NCI-H2227 treated with DMSO at 0.1 percent for 48 hours (cell line): ENCODE measurements around the gene DFFB.
"Not testable (repeated sequence)": the region's sequence is repeated elsewhere in the genome, so short reads cannot be mapped to it uniquely, and the experiment has no call there.

ENCODE experiments used
- DNase-seq: peaks from one replicate; lab custom pipeline; 2025; lab: John Stamatoyannopoulos, UW

DFFB gene, protein sequence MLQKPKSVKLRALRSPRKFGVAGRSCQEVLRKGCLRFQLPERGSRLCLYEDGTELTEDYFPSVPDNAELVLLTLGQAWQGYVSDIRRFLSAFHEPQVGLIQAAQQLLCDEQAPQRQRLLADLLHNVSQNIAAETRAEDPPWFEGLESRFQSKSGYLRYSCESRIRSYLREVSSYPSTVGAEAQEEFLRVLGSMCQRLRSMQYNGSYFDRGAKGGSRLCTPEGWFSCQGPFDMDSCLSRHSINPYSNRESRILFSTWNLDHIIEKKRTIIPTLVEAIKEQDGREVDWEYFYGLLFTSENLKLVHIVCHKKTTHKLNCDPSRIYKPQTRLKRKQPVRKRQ

DNA sequence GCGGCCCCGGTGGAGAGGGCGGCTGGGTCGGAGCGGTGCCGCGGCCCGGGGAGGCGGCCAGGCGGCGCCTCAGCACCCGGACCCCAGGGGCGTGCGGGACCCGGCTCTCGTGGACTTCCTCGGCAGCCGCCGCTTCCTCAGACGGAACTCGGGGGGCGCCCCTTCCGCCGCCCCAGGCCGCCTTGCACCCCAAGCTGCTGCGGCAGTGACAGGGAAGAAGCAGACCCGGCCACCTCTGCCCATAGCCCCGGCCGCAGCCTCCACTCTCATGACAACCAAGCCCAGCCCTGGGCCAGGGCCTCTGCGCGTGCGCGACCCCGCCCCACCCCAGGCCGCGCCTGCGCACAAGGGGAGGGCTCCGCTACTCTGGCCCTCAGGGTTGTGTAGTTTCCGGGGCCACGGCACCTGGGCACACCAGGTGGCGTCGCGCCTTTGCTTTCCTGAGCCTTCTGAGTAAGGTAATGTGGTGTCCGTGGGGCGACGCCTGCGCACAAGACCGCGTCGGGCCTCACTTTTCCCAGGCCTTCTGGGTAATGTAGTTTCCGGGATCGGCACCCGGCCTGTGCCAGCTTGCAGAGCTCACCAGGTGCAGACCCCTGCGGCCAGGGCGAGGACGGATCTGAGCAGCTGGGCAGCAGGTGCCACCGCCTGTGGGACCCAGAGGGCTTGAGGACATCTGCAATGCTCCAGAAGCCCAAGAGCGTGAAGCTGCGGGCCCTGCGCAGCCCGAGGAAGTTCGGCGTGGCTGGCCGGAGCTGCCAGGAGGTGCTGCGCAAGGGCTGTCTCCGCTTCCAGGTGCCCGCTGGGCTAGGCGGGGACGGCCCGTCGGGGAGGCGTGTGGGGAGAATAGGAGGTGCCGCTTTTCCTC is at the start of gene DFFB, which contains the start of gene CEP104:
Gene DFFB, plus strand, starts transcription at position 554 of the 868 bp plus-strand sequence. Its CDS starts 128 bp downstream, at position 682.
Gene CEP104, minus strand, starts transcription at position 289 of the 868 bp plus-strand sequence. CDS start 4,804 bp downstream, outside the sequence.
- peak; percentile 97 for DNase-seq

DNA sequence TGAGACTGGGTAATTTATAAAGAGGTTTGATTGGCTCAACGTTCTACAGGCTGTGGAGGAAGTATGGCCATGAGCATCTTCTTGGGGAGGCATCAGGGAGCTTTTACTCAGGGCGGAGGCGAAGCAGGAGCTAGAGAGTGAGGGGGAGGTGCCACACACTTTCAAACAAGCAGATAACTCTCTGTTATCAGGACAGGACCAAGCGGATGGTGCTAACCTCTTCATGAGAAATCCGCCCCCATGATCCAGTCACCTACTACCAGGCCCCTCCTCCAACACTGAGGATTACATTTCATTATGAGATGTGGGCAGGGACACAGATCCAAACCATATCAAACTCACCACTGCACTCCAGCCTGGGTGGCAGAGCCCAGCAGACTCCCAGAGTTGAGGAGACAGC is 49.5 kb upstream of the DFFB start:
- no peak for DNase-seq

DNA sequence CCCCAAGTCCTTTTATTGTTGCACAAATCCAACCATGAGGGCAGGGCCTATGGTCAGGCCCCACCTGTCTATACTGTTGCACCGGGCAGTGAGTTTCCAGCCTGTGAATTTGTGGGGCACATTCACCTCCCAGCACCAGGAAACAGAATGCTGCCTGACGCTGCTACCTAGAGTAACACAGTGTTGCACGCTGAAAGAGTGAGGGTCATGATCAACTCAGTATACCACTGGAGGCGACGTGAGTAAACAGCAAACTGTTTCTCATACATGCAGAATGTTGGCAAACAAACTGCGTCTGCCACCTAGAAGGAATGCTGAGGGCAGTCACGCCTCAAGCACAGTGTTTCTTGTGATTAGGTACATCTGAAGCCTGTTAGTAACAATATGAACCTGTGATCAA is 47.6 kb upstream of the DFFB start:
- DNase-seq = no peak

DNA sequence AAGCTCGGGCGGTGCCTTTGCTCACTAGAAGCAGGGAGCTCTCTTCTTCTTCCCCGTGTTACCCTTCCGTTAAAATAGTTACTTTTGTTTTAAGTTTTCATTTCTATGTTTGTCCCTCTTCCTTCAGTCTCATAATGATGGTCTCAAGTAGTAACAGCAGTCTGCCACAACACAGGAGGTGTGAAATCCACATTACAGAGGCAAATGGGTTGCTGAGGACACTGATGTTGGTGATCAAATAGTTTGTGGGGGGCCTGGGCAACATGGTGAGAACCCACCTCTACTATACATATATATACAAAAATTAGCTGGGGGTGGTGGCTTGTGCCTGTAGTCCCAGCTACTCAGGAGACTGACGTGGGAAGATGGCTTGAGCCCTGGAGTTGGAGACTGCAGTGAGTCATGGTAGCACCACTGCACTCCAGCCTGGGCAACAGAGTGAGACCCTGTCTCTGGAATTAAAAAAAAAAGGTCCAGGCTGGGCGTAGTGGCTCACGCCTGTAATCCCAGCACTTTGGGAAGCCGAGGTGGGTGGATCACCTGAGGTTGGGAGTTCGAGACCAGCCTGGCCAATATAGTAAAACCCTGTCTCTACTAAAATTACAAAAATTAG is 47.0 kb upstream of the DFFB start:
- DNase-seq = not testable (repeated sequence)

DNA sequence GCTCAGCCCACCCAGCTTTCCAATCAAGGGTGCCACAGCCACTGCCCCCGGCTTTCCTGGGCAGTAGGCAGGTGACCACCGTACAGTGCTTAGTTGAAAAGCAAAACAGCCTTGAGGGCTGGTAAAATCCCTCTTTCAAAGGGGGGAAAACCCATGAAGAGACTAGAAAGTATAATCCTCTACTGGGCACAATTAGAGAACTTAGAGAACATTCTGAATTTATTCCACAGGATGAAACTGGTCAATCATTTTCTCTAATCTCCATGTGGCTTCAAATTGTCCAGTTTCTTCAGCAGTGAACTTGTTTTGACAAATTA is 45.7 kb upstream of the DFFB start:
- no peak for DNase-seq

DNA sequence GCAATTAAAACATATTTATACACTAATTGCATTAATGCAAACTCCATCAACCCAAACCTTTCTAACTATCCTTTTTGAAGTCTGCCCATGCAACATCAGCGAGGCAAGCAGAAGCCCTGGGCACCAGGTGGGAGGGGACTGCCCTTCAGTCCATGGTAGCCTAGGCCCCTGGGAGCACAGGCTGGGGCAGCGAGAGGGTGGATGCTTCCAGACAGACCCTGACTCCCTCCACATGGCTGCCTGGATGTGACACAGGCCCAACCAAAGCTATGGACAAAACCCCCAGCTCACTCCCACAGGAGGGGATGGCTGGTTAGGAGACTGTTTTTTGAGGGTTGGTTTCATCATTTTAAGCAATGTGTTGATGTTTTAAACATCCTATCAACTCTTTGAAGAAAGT is 43.2 kb upstream of the DFFB start:
- DNase-seq = no peak

DNA sequence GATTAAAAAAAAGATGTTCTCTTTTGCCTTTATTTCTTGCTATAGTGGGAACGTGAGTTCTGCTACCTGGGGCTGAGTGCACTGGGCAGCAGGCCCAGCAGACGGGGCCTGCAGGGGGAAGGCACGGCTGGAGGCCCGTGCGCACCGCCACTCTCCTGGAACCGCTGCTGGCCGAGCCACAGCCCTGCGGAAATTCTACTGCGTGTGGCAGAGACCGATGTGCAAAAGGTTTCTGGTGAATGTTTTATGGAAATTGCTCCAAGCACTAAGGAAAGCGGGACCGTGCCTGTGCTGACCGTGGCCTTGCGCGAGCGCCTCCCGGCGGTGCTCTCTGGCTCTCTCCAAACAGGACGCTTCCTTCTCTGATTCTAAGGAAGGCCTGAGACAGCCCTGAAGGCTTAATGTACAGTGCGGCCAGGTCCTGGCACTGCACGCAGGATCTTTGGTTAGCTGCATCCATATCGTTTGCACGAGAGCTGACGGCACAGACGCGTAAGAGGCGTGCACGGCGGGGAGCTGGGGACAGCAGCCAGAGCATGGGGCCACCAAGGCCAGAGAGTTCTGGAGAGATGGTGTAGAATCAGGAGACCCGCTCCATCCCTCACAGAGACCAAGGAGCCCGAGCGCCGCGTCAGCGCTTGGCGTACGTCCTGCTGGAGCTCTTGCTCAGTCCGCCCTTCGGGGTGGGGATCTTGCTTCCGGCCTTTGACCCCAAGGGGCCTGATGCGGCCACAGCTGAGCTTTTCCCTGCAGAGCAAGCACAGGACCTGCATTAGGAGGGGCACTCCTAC is 42.3 kb upstream of the DFFB start:
- DNase-seq = no peak

DNA sequence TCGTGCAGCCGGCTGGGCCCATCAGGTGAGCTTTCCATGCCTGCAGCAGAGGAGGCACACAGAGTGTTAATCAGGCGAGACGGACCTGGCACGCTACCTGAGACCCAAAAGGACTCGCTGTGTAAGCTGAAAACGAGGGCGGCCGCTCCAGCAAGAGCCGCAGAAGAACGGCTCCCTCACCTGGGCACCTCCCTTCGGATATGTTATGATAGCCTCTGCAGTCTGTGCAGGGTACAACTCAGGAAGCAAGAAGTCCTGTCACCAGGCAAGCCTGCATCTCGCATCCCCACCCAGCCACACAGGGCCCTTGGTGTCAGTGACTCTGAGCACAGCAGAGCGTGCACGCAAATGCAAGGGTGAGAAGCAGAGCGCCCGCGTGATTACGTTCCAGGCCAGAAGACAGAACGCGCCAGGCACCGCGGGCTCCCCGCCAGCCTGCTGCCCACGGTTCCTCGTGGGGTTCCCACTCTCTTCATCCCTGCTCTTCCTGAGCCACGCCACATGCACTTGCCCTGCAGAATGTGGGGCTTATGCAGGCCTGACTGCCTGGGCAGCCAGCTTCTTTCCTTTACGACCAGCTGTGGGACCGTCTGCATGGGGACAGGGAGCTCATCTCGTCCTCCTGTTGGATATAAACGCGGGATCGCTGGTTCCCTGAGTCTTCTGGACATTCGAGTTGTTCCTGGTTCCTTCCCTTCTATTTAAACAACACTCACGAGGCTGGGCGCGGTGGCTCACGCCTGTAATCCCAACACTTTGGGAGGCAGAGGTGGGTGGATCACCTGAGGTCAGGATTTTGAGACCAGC is 40.7 kb upstream of the DFFB start:
- DNase-seq = no peak

DNA sequence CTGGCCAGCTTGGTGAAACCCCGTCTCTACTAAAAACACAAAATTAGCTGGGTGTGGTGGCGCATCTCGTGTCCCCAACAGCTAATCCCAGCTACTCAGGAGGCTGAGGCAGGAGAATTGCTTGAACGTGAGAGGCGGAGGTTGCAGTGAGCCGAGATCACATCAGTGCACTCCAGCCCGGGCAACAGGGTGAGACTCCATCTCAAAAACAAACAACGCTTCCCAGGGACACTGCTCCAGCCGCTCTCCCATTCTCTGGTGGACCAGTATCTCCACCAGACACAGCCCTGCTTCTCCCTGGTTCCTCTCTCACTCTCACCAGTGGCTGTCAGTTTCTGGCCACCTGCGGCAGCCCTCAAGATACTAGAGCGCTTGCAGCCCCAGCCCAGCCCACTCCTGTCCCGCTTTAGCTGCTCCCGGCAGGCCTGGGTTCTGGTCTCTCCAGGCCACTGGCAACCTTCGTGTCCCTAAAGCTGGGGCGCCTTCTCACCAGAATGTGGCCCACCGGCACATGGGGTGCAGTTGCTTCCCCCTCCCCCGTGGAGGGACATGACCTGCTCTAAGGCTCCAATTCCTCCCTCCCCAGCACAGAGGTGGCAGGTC is 40.0 kb upstream of the DFFB start:
- DNase-seq = no peak

DNA sequence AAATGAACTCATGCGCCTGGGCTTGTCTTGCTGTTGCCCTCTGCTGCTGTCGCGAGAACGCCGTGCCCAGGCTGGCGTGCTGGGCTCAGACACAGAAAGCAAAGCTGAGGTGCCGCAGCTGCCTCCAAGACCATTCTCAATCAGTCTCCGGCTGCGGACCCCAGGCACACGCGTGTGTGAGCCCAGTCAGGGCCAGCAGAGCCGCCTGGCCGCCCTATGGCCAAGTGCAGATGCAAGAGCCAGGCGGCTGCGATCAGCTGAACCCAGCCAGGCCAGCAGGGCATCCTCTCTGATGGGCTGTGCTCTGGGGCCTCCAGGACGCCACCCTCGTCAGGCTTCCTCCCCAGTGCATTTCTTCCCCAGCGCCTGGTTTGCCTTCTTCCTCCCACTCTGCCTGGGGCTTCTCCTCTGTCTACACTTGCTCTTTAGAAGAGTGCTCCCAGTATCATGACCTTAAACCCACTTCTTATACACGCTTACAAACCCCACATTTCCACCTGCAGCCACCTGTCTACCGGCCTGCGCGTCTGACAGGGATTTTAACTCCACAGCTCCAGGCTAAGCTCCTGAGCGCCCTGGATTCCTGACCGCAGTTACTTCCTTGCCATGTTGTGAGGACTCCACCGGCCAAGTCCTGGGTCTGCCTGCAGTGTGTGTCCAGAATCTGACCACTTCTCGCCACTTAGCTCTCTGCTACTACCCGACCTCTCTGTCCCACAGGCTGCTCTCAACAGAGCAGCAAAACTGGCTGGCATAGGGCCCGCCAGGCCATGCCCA is 39.3 kb upstream of the DFFB start:
- no peak for DNase-seq

DNA sequence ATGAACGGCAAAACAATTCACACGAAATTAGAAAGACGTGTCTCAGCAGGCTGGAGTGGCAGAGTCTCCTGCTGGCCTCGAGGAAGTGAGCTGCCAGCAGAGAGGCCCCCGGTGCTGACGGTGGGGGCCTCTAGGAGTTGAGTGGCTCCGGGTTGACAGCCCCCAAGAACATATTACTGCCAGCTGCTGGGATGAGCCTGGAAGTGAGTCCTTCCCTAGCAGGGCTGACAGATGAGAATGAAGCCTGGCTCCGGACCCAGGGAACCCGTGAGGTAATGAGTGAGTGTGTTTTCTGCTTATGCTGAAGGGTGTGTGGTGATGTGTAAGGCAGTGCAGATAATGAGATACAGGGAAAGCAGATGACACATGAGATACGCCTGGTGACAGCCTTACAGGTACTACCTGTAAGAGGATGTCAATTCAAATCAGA is 37.5 kb upstream of the DFFB start:
- DNase-seq = no peak

DNA sequence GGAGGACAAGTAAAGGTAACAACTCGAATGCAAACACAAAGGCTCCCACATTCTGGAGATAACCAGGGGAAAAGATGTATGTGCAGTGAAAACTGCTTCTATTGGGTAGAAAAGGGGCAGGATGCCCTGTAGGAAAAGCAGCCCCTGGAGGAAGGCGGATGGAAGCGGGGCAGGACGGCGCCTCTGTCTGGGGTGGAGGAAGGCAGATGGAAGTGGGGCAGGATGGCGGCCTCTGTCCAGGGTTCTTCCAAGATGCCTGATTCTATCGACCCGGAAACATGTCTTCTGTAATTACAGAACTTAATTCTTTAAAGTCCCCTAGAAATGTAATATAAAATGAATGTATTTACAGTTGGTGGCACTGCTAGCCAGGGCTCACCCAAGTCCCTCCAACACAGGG is 37.0 kb upstream of the DFFB start:
- no peak for DNase-seq

DNA sequence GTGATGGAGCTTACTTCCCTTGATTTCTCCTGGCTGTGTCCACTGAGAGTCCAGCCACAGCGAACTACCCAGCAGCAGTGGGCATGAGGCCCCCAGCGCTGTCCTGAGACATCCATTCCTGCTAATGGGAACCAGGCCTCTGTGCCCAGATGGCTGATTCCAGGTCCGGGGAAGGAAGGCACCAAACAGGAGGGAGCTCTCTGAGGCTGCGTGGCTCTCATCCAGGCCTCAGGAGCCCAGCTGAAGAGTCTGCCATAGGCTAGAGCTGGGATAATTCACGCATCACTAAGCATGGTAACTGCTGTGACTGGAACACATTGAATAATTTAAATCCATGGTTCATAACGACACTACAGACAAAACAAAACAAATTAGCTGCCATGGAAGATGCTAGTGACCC is 36.3 kb upstream of the DFFB start:
- DNase-seq = no peak

DNA sequence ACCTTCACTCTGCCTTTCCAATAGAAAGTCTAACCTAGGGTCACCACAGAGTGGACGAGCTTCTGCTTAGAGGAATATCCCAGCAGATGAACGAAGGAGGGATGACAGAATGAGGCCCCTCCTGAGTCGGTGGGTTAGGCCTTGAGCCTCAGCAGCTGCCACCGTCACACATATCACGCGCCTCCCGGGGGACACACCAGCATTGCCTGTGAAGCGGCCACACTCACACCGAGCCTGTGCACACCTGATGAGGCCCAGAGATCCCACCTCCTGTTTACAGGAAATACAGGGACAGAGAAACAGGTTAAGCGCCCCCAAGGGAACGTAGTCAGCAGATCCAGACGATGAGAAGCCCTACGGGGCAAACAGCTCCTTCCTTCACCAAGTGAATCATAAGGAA is 35.8 kb upstream of the DFFB start:
- no peak for DNase-seq

DNA sequence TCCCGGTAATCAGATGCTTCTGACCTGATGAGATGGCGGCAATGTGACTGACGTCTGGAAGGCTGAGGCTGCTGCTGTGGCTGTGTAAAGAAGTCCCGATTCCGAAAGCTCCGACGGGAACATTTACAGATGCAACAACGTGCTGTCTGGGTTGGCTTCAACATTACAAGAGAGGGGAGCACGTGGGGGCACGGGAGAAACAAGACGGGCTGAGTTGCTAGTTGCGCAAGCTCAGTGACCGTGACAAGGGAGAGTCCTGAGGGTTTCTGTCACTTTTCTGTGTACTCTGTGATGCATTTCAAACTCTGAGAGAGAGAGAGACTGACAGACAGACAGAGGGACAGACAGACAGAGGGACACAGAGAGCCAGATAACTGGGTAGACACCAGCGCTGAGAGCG is 35.4 kb upstream of the DFFB start:
- DNase-seq = no peak

DNA sequence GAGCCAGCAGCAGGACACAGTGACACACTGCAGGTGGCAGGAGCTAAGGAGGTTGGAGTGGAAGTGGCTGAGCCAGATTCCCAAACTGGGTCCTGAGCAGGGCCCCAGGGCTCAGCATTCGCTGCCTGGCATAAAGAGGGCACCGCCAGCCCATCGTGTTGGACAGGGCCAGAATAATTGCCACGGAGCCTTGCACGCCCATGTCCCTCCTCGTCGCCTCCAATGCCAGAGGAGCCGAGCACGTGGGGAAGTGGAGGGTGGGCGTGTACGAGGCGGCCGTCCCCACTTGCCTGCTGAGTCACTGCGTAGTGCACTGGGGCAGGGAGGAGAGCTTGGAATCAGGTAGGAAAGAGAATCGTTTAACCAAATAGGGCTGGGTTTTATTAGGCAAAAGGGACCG is 34.9 kb upstream of the DFFB start:
- no peak for DNase-seq

DNA sequence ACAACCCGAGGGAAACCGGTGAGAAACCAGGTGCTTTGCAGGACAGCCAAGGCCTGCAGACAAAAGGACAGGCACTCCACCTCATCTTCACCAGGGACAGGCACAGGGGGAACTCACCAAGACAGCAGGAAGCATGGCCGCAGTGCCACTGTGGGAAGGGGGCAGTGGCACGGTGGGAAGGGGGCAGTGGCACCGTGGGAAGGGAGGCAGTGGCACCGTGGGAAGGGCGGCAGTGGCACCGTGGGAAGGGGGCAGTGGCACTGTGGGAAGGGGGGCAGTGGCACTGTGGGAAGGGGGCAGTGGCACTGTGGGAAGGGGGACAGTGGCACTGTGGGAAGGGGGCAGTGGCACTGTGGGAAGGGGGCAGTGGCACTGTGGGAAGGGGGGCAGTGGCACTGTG is 32.6 kb upstream of the DFFB start:
- DNase-seq = no peak

DNA sequence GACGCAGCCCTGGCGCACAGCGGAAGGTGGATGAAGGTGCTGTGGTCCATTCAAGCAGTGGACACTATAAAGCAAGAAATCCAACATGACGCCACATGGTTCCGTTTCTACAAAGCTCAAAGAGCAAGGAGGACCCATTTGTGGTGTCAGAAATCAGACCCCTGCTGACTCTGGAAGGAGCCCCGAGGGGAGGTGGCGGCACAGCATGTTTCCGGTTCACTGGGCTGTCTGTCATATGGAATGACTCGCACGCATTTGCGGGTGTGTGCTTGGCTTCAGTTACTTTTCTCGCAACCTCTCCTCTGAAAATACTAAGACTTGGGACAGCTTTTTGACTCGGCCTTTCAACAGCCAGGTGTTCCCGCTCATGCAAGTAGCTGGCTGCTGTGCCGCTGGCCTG is 31.9 kb upstream of the DFFB start:
- no peak for DNase-seq

DNA sequence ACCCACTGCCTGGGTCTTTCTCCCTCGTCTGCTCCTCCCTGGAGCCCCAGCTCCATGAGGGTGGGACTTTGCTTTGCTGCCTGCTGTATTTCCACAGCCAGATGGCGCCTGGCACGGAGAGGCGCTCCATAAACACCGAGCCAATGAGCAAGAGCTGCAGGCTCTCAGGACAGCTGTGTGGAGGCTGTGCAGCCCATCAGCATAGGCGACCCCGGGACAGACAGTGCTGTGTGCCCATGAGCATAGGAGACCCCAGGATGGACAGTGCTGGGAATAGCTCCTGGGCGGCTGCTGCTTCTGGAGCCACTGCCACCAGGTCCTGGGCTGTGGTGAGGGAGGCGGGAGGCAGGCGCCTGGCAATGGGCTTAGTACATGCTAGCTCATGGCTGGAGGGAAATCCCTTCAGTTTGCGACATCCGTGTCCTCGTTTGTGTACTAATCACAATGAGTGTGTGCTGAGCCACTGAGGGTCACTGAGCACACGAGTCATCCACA is 29.4 kb upstream of the DFFB start:
- no peak for DNase-seq

DNA sequence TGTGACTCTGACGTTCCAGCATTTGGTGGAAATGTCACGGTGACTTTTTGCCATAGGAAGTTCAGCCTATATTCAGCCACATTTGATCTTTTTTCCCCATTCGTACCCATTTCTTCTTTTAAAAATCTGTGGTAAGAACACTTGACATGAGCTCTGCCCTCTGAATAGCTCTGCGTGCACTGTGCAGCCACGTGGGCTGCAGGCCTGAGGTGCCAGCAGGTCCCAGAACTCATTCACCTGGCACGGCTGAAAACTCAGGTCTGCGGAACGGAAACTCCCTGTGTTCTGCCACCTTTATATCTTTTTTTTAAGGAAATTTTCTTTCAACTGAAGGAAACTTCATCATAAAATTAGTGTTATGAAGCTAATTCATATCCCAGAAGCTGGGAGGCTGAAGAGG is 28.9 kb upstream of the DFFB start:
- DNase-seq = no peak
